GM10266 (cell line): ENCODE data around the gene DNM2.

ENCODE experiments used
- DNase-seq: peaks from one replicate; pipeline ENCODE4 v3.0.0; 2012; ENCODE audit errors: extremely low spot score
- CTCF ChIP-seq: IDR thresholded peaks from 2 replicates; pipeline ENCODE4 v1.5.1; 2012; ENCODE audit warnings: mild to moderate bottlenecking, low read depth; ENCODE audit not compliant: control insufficient read depth, insufficient read depth; ENCODE audit errors: missing control alignments

The DNM2 gene

GRCh38 chr19:10726268-10726667 is 8.4 kb downstream of the DNM2 start:
- no peak for DNase-seq
- no peak for TF ChIP-seq CTCF

GRCh38 chr19:10727685-10728201 is 9.9 kb downstream of the DNM2 start:
- DNase-seq, result no peak
- no peak for TF ChIP-seq CTCF

- no peak for TF ChIP-seq CTCF
These were observed 11.5 kb downstream of the DNM2 start for GRCh38 chr19:10729411-10729810.

GRCh38 chr19:10730932-10731331 is 13.1 kb downstream of the DNM2 start:
- DNase-seq, result no peak
- no peak for TF ChIP-seq CTCF

More at GRCh38 chr19:10729411-10729810, 11.5 kb downstream of the DNM2 start:
- no peak for DNase-seq

- TF ChIP-seq CTCF, result no peak
These were observed 17.9 kb downstream of the DNM2 start for GRCh38 chr19:10735741-10736140.

GRCh38 chr19:10736189-10736588 is 18.3 kb downstream of the DNM2 start:
- DNase-seq, result no peak
- no peak for TF ChIP-seq CTCF

More at GRCh38 chr19:10735741-10736140, 17.9 kb downstream of the DNM2 start:
- no peak for DNase-seq

- no peak for DNase-seq
- TF ChIP-seq CTCF, result no peak
These were observed 19.2 kb downstream of the DNM2 start for GRCh38 chr19:10736916-10737551.
